Rectal smooth muscle tissue (tissue), 1 donor: ENCODE results near the gene LHX4.

Source experiments
- H3K27ac ChIP-seq: one replicate; pipeline ENCODE4 v1.7.0; 2013; ENCODE audit warnings: low read depth, low read length, inconsistent platforms
- H3K27me3 ChIP-seq: one replicate; pipeline ENCODE4 v1.7.0; 2013; ENCODE audit warnings: low read length; ENCODE audit not compliant: control insufficient read depth, insufficient read depth
- H3K36me3 ChIP-seq: one replicate; pipeline ENCODE4 v1.7.0; 2013; ENCODE audit warnings: low read length; ENCODE audit not compliant: control insufficient read depth, insufficient read depth
- H3K4me1 ChIP-seq: one replicate; pipeline ENCODE4 v1.7.0; 2013; ENCODE audit warnings: low read length; ENCODE audit not compliant: control insufficient read depth, insufficient read depth
- H3K4me3 ChIP-seq: one replicate; pipeline ENCODE4 v1.7.0; 2013; ENCODE audit warnings: low read length
- H3K9ac ChIP-seq: one replicate; pipeline ENCODE4 v1.7.0; 2013; ENCODE audit warnings: low read length

The LHX4 gene

GRCh38 chr1:180280617-180281016 is 50.6 kb downstream of the LHX4 start:
- H3K4me1 ChIP-seq, result no peaks in the 10 kb centered on the region
- no peak overlapping the region for H3K27ac ChIP-seq
- peaks cover 3% of the 10 kb centered on the region for H3K36me3 ChIP-seq
- no peak overlapping the region for H3K9ac ChIP-seq
- H3K27me3 ChIP-seq, result no peaks in the 10 kb centered on the region
- no peak overlapping the region for H3K4me3 ChIP-seq

DNA sequence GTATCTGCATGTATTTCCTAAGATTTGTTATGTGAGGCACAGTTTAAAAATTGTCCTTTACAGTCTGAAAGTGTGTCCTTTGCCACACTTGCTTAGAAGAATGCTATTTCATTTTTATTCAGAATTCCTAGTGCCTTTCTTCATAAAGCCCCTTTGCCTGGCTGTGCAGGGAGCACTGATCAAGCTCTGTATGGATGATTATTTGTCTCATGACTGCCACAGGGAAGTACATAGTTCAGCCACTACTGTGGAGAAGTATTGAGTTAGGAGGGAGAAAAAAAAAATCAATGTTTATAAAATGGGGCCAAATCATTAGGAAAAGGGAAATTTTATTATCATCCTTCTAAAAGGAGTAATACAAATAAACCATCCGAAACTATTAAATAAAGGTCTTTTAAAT is 51.4 kb downstream of the LHX4 start:
- no peaks in the 10 kb centered on the region for H3K4me1 ChIP-seq
- H3K27me3 ChIP-seq, result no peaks in the 10 kb centered on the region
- no peak overlapping the region for H3K9ac ChIP-seq
- peaks cover 3% of the 10 kb centered on the region for H3K36me3 ChIP-seq
- H3K27ac ChIP-seq, result no peak overlapping the region
- H3K4me3 ChIP-seq, result no peak overlapping the region

- Histone ChIP-seq H3K4me3 (no peak overlapping the region), H3K4me1 (no peaks in the 10 kb centered on the region), H3K36me3 (peaks cover 3% of the 10 kb centered on the region), H3K9ac (no peak overlapping the region), H3K27ac (no peak overlapping the region), H3K27me3 (no peaks in the 10 kb centered on the region)
These were observed 52.5 kb downstream of the LHX4 start for GRCh38 chr1:180282401-180283044.

DNA sequence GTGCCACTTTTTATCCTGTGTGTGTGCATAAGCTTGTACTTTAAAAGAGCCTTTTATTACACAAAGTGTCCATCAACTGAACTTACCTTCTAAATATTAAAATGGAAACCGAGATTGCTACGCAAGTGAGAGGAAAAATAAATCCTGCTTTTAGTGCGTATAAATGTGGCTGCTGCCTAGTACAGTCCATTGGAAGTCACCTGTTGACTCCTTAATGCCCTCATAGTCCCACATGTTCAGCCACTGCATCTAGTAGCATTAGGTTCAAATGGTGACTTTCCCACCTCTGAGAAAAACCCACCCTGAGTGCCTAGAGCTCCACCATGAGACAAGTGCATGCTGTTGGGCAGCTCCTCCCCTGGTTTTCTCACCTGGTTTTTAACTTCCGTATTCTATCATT is 53.0 kb downstream of the LHX4 start:
- no peaks in the 10 kb centered on the region for H3K4me1 ChIP-seq
- peaks cover 3% of the 10 kb centered on the region for H3K36me3 ChIP-seq
- no peak overlapping the region for H3K4me3 ChIP-seq
- no peaks in the 10 kb centered on the region for H3K27me3 ChIP-seq
- no peak overlapping the region for H3K9ac ChIP-seq
- H3K27ac ChIP-seq, result no peak overlapping the region

DNA sequence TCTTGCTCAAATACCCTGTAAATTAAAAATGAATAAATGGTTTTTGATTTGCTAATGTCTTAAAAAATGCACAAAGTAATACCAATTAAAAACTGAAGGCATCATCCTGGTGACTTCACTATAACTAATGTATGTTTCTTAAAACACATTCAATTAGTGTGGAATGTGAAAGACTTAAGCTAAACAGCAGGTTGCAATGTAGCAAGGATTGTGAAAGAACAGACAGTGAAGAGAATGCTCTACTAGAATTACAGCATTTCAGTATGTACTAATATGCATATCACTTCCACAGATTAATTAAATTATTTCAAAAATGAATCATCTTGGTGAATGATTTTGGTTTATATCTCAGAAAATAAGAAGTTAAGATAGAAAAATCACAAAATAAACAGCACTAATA is 56.4 kb downstream of the LHX4 start:
- Histone ChIP-seq H3K9ac (no peak overlapping the region), H3K27me3 (no peaks in the 10 kb centered on the region), H3K36me3 (no peaks in the 10 kb centered on the region), H3K4me3 (no peak overlapping the region), H3K27ac (no peak overlapping the region), H3K4me1 (no peaks in the 10 kb centered on the region)

- no peaks in the 10 kb centered on the region for H3K36me3 ChIP-seq
- H3K9ac ChIP-seq, result no peak overlapping the region
- H3K27ac ChIP-seq, result no peak overlapping the region
- H3K27me3 ChIP-seq, result no peaks in the 10 kb centered on the region
- H3K4me3 ChIP-seq, result no peak overlapping the region
- H3K4me1 ChIP-seq, result no peaks in the 10 kb centered on the region
These were observed 58.1 kb downstream of the LHX4 start for GRCh38 chr1:180287988-180288705.

DNA sequence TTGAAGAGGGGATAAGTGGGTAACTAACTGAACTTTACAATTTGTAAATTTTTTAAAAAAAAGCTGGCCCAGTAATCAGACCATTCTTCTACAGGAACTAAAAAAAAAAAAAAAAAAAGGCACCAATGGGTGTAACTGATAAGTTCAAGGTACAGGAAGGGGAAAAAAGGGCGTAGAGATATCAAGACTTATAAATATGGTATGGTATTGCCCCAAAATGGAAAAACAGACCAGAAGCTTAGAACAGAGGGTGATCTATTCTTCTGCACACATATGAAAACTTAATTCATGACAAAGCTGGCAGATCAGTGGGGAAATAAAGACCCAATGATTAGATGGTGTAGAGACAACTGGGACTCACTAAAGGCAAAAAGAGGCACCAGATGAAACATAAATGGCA is 58.9 kb downstream of the LHX4 start:
- H3K27me3 ChIP-seq, result no peaks in the 10 kb centered on the region

GRCh38 chr1:180290265-180291001 is 60.4 kb downstream of the LHX4 start:
- H3K4me1 ChIP-seq, result no peaks in the 10 kb centered on the region
- H3K4me3 ChIP-seq, result no peak overlapping the region
- H3K27ac ChIP-seq, result no peak overlapping the region
- no peak overlapping the region for H3K9ac ChIP-seq
- no peaks in the 10 kb centered on the region for H3K36me3 ChIP-seq
- no peaks in the 10 kb centered on the region for H3K27me3 ChIP-seq

More for the DNA sequence above, 58.9 kb downstream of the LHX4 start:
- Histone ChIP-seq H3K4me1 (no peaks in the 10 kb centered on the region), H3K4me3 (no peak overlapping the region), H3K27ac (no peak overlapping the region), H3K36me3 (no peaks in the 10 kb centered on the region), H3K9ac (no peak overlapping the region)

DNA sequence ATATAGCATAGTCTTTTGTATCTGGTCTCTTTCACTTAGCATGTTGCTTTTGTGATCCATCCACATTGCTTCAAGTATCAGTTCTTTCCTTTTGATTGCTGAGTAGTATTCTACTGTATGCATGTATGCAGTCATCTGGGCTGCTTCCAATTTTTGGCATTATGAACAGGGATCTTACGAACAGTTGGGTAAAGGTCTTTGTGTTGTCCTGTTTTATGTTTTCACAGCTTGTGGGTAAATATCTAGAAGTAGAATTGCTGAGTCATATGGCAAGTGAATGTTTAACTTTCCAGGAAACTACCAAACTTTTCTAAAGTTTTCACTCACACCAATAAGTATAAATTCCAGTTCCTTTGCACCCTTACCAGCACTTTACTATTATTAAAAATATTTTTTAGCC is 60.9 kb downstream of the LHX4 start:
- H3K4me3 ChIP-seq, result no peak overlapping the region
- no peak overlapping the region for H3K9ac ChIP-seq
- H3K36me3 ChIP-seq, result no peaks in the 10 kb centered on the region
- no peaks in the 10 kb centered on the region for H3K4me1 ChIP-seq
- no peak overlapping the region for H3K27ac ChIP-seq
- no peaks in the 10 kb centered on the region for H3K27me3 ChIP-seq

- H3K27ac ChIP-seq, result no peak overlapping the region
- no peak overlapping the region for H3K9ac ChIP-seq
- H3K36me3 ChIP-seq, result no peaks in the 10 kb centered on the region
- H3K27me3 ChIP-seq, result no peaks in the 10 kb centered on the region
- no peaks in the 10 kb centered on the region for H3K4me1 ChIP-seq
- H3K4me3 ChIP-seq, result no peak overlapping the region
These were observed 64.6 kb downstream of the LHX4 start for GRCh38 chr1:180294711-180295110.

DNA sequence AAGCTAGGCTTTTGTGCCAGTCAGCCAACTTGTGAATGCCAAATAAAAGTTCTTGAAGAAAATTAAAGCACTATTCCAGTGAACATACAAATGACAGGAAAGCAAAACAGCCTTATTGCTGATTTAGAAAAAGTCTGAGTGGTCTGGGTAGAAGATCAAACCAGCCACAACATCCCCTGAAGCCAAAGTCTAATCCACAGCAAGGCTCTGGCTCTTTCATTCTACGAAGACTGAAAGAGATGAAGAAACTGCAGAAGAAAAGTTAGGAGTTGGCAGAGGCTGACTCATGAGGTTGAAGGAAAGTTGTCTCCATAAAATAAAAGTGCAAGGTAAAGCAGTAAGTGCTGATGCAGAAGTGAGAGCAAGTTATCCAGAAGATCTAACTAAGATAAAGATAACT is 65.9 kb downstream of the LHX4 start:
- no peaks in the 10 kb centered on the region for H3K4me1 ChIP-seq
- H3K9ac ChIP-seq, result no peak overlapping the region
- H3K4me3 ChIP-seq, result no peak overlapping the region
- no peaks in the 10 kb centered on the region for H3K36me3 ChIP-seq
- no peak overlapping the region for H3K27ac ChIP-seq
- H3K27me3 ChIP-seq, result no peaks in the 10 kb centered on the region

- Histone ChIP-seq H3K4me1 (no peaks in the 10 kb centered on the region), H3K36me3 (no peaks in the 10 kb centered on the region), H3K27ac (no peak overlapping the region), H3K9ac (no peak overlapping the region), H3K4me3 (no peak overlapping the region), H3K27me3 (no peaks in the 10 kb centered on the region)
These were observed 69.6 kb downstream of the LHX4 start for GRCh38 chr1:180299479-180300221.
